IPS-11a (cell line): ENCODE data around the gene SULF2.

Experiments used
- H3K4me3 ChIP-seq: one replicate; pipeline ENCODE4 v1.5.1; 2013; ENCODE audit warnings: low read depth, low read length, control low read depth

The SULF2 gene

GRCh38 chr20:47784599-47785310 lies 526 bp downstream of the SULF2 start:
- peak overlapping the region; percentile 50 for H3K4me3 ChIP-seq

GRCh38 chr20:47783828-47784598 lies 1.3 kb downstream of the SULF2 start:
- H3K4me3 ChIP-seq = peak overlapping the region; percentile 50

- H3K4me3 ChIP-seq = no peak overlapping the region
Measured at GRCh38 chr20:47782920-47783552, 2.2 kb downstream of the SULF2 start.

GRCh38 chr20:47782076-47782475 lies 3.2 kb downstream of the SULF2 start:
- H3K4me3 ChIP-seq = no peak overlapping the region

GRCh38 chr20:47781632-47782031 lies 3.6 kb downstream of the SULF2 start:
- no peak overlapping the region for H3K4me3 ChIP-seq

- no peak overlapping the region for H3K4me3 ChIP-seq
Measured at GRCh38 chr20:47780720-47781389, 4.4 kb downstream of the SULF2 start.

GRCh38 chr20:47778398-47779354 lies 6.6 kb downstream of the SULF2 start:
- H3K4me3 ChIP-seq = no peak overlapping the region

- H3K4me3 ChIP-seq = no peak overlapping the region
Measured at GRCh38 chr20:47777220-47777619, 8.1 kb downstream of the SULF2 start.

- no peak overlapping the region for H3K4me3 ChIP-seq
Measured at GRCh38 chr20:47776639-47777038, 8.6 kb downstream of the SULF2 start.

GRCh38 chr20:47775841-47776240 lies 9.4 kb downstream of the SULF2 start:
- no peak overlapping the region for H3K4me3 ChIP-seq

- H3K4me3 ChIP-seq = no peak overlapping the region
Measured at GRCh38 chr20:47775039-47775438, 10.2 kb downstream of the SULF2 start.

GRCh38 chr20:47774131-47774777 lies 11.0 kb downstream of the SULF2 start:
- no peak overlapping the region for H3K4me3 ChIP-seq

- H3K4me3 ChIP-seq = no peak overlapping the region
Measured at GRCh38 chr20:47773371-47773786, 11.9 kb downstream of the SULF2 start.

- H3K4me3 ChIP-seq = no peak overlapping the region
Measured at GRCh38 chr20:47770935-47771334, 14.3 kb downstream of the SULF2 start.

GRCh38 chr20:47768016-47768824 lies 17.1 kb downstream of the SULF2 start:
- no peak overlapping the region for H3K4me3 ChIP-seq

GRCh38 chr20:47765691-47766594 lies 19.3 kb downstream of the SULF2 start:
- no peak overlapping the region for H3K4me3 ChIP-seq

- H3K4me3 ChIP-seq = no peak overlapping the region
Measured at GRCh38 chr20:47765271-47765670, 20.0 kb downstream of the SULF2 start.
